Stimulated activated CD4-positive, alpha-beta T cell treated with anti-CD3 and anti-CD28 coated beads, Interleukin-2, amount 100 ng/mL, for 48 hours (primary cell): ENCODE data around the gene ADCY6.

Experiments
- DNase-seq, 2 donors: peaks; one replicate each; pipeline ENCODE4 v3.0.0-alpha.2; 2020

Gene ADCY6

GRCh38 chr12:48815126-48816110, 26.5 kb upstream of the ADCY6 start:
- DNase-seq, result peak; percentile 29 to 32

GRCh38 chr12:48814262-48815125, 25.6 kb upstream of the ADCY6 start:
- DNase-seq, result peak; percentile 78 to 84

GRCh38 chr12:48813465-48814261, 24.8 kb upstream of the ADCY6 start:
- DNase-seq, result no peak

GRCh38 chr12:48812389-48812788, 23.5 kb upstream of the ADCY6 start:
- no peak for DNase-seq

GRCh38 chr12:48811437-48812090, 22.7 kb upstream of the ADCY6 start:
- no peak for DNase-seq

GRCh38 chr12:48810903-48811431, 22.1 kb upstream of the ADCY6 start:
- no peak for DNase-seq

GRCh38 chr12:48807981-48808380, 19.1 kb upstream of the ADCY6 start:
- DNase-seq, result no peak

GRCh38 chr12:48803675-48804074, 14.8 kb upstream of the ADCY6 start:
- no peak for DNase-seq

GRCh38 chr12:48800971-48801370, 12.1 kb upstream of the ADCY6 start:
- no peak for DNase-seq

- no peak for DNase-seq
Observed at GRCh38 chr12:48800457-48800856, 11.6 kb upstream of the ADCY6 start.

- DNase-seq, result no peak
Observed at GRCh38 chr12:48796976-48797375, 8.1 kb upstream of the ADCY6 start.

- peak; percentile 51 to 61 for DNase-seq
Observed at GRCh38 chr12:48795550-48796455, 6.9 kb upstream of the ADCY6 start.

- DNase-seq, result no peak
Observed at GRCh38 chr12:48794870-48795269, 6.0 kb upstream of the ADCY6 start.

GRCh38 chr12:48793696-48794095, 4.8 kb upstream of the ADCY6 start:
- DNase-seq, result no peak

- DNase-seq, result no peak
Observed at GRCh38 chr12:48789858-48790326, 1.0 kb upstream of the ADCY6 start.

GRCh38 chr12:48788524-48788853, 400 bp downstream of the ADCY6 start:
- no peak for DNase-seq

- no peak for DNase-seq
Observed at GRCh38 chr12:48787791-48788523, 932 bp downstream of the ADCY6 start.

- DNase-seq, result no peak
Observed at GRCh38 chr12:48786591-48787544, 2.0 kb downstream of the ADCY6 start.

GRCh38 chr12:48783432-48783831, 5.5 kb downstream of the ADCY6 start:
- no peak for DNase-seq
